K562 (cell line): Measurements from ENCODE around the gene RPEL1. TPM values are rescaled to one million over a fixed set of nuclear protein-coding genes. Genes with fewer than 3 reads are reported as not detected.
A peak's percentile ranks its signal among the peaks of the same experiment; 100 is the strongest.
"Not testable (repeated sequence)": the region's sequence is repeated elsewhere in the genome, so short reads cannot be mapped to it uniquely, and the experiment has no call there.

Experiments
- ATAC-seq: fragments of 200-7000 bp; cut with Tn5 transposase; 3 replicates; pipeline ENCODE4 v1.9.1; 2020; ENCODE audit warnings: moderate library complexity
- BruUV-seq: library from RNA; stranded (reverse); fragments of 400-500 nt; replicated peaks from 2 replicates; lab custom pipeline; 2021; lab: Mats Ljungman, UMichigan
- CTCF ChIA-PET: fragments of 300-600 bp; formaldehyde crosslinking; extraction: SDS; loops from one replicate; lab custom pipeline; 2021; ENCODE audit warnings: low intra/inter-chr PET ratio; lab: Yijun Ruan, JAX
- POLR2A ChIA-PET: fragments of 300-600, 350-650 bp; sonication (Branson Sonifier 250); formaldehyde crosslinking; extraction: SDS; loops from one replicate; lab custom pipeline; 2021; ENCODE audit warnings: antibody characterized with exemption, inconsistent platforms; lab: Yijun Ruan, JAX
- DNase-seq, 4 experiments: peaks; one replicate each; pipeline versions ENCODE4 v3.0.0 to v3.0.0-alpha.2; 2011 to 2018; ENCODE audit warnings: low spot score in 3 of 4, mixed read lengths in 3 of 4; ENCODE audit errors: extremely low read depth in 1 of 4
- FAIRE-seq: peaks from 2 replicates; lab custom pipeline; 2011; peaks lifted over from hg19 to GRCh38; lab: Jason Lieb, UNC
- H2AFZ ChIP-seq: 2 replicates; pipeline ENCODE4 v1.6.0; 2011; ENCODE audit warnings: low read depth, low read length, control low read depth, inconsistent platforms
- H3K27ac ChIP-seq: fragments of 200-600 bp; 3 replicates; pipeline ENCODE4 v1.8.0; 2011; ENCODE audit warnings: low read depth, mild to moderate bottlenecking, control low read depth, inconsistent platforms, low read length, moderate library complexity, mixed read lengths; ENCODE audit errors: extremely low read depth
- H3K27me3 ChIP-seq, 2 experiments: fragments of 300-600 bp in 1 of 2; 2 replicates in 1 of 2; 3 replicates in 1 of 2; pipeline versions ENCODE4 v1.6.0 to v1.8.0; 2011; ENCODE audit warnings: inconsistent platforms in 2 of 2, low read length in 2 of 2, mild to moderate bottlenecking in 1 of 2, mixed read lengths in 1 of 2, moderate library complexity in 1 of 2; ENCODE audit not compliant: control insufficient read depth in 2 of 2, insufficient read depth in 2 of 2
- H3K36me3 ChIP-seq: fragments of 300-600 bp; 3 replicates; pipeline ENCODE4 v1.8.0; 2011; ENCODE audit warnings: mild to moderate bottlenecking, low read length, inconsistent platforms; ENCODE audit not compliant: control insufficient read depth, insufficient read depth
- H3K4me1 ChIP-seq, 2 experiments: fragments of 200-600 bp in 1 of 2; replicated peaks in 1 of 2; 2 replicates in 1 of 2; 3 replicates in 1 of 2; pipeline versions ENCODE4 v1.5.1 to v1.8.0; 2011; ENCODE audit warnings: inconsistent platforms in 2 of 2, low read length in 2 of 2, mild to moderate bottlenecking in 1 of 2, mixed read lengths in 1 of 2, moderate library complexity in 1 of 2; ENCODE audit not compliant: control insufficient read depth in 2 of 2, insufficient read depth in 2 of 2
- H3K4me2 ChIP-seq: 2 replicates; pipeline ENCODE4 v1.6.1; 2011; ENCODE audit warnings: low read length, control low read depth, inconsistent platforms, mixed read lengths; ENCODE audit not compliant: insufficient read depth
- H3K4me3 ChIP-seq: fragments of 200-600 bp; sonication (generic), shearing (Covaris generic); 2 replicates; pipeline ENCODE4 v1.5.1; 2016; ENCODE audit warnings: control low read depth, inconsistent platforms
- H3K79me2 ChIP-seq: fragments of 200-600 bp; 3 replicates; pipeline ENCODE4 v1.8.0; 2011; ENCODE audit warnings: low read length, inconsistent platforms; ENCODE audit not compliant: control insufficient read depth, insufficient read depth
- H3K9ac ChIP-seq, 2 experiments: 2 replicates each; pipeline versions ENCODE4 v1.6.0 to v1.6.1; 2011; ENCODE audit warnings: low read depth in 2 of 2, low read length in 2 of 2, control low read depth in 1 of 2, inconsistent platforms in 1 of 2, mild to moderate bottlenecking in 1 of 2, mixed read lengths in 1 of 2; ENCODE audit not compliant: insufficient read depth in 1 of 2
- H3K9me1 ChIP-seq: one replicate; pipeline ENCODE4 v1.6.0; 2011; ENCODE audit warnings: inconsistent platforms, mild to moderate bottlenecking, low read length, moderate library complexity; ENCODE audit not compliant: control insufficient read depth, insufficient read depth
- H3K9me3 ChIP-seq: replicated peaks from 2 replicates; pipeline ENCODE4 v1.5.1; 2011; ENCODE audit warnings: low read depth, low read length, inconsistent platforms; ENCODE audit not compliant: control insufficient read depth, insufficient read depth
- H4K20me1 ChIP-seq: replicated peaks from 2 replicates; pipeline ENCODE4 v1.6.1; 2011; ENCODE audit warnings: low read length, inconsistent platforms, mixed read lengths; ENCODE audit not compliant: control insufficient read depth, insufficient read depth
- ATF3 ChIP-seq, 2 experiments: fragments of 450-650 bp in 1 of 2; sonication (generic) in 1 of 2; formaldehyde crosslinking in 1 of 2; IDR thresholded peaks in 1 of 2; conservative IDR thresholded peaks in 1 of 2; 2 replicates each; pipeline versions ENCODE4 v1.6.1 to v1.8.1; 2016 to 2023; ENCODE audit warnings: mild to moderate bottlenecking in 2 of 2, moderate library complexity in 2 of 2, inconsistent platforms in 1 of 2, missing genetic modification reagents in 1 of 2
- CBX3 ChIP-seq, 2 experiments: IDR thresholded peaks; 1 replicate in 1 of 2; 2 replicates in 1 of 2; pipeline ENCODE4 v1.6.1; 2012; ENCODE audit warnings: inconsistent platforms in 2 of 2, low read length in 2 of 2, borderline replicate concordance in 1 of 2, control low read depth in 1 of 2
- CBX5 ChIP-seq: IDR thresholded peaks from 2 replicates; pipeline ENCODE4 v1.6.1; 2014; ENCODE audit warnings: low read depth, borderline replicate concordance
- EP300 ChIP-seq: IDR thresholded peaks from 2 replicates; pipeline ENCODE4 v1.6.1; 2012; ENCODE audit warnings: low read length, improper control_type of control experiment
- TRIM24 ChIP-seq, 2 experiments: fragments of 450-650 bp; IDR thresholded peaks; 2 replicates each; pipeline ENCODE4 v1.6.1; 2016
- TRIM28 ChIP-seq: fragments of 450-650 bp; IDR thresholded peaks from 2 replicates; pipeline ENCODE4 v1.6.1; 2017
- ZNF280A ChIP-seq: fragments of 450-650 bp; IDR thresholded peaks from 2 replicates; pipeline ENCODE4 v1.6.1; 2018; ENCODE audit warnings: mild to moderate bottlenecking, low read depth; ENCODE audit not compliant: partially characterized antibody
- WGBS: fragments of 100-300 bp; shearing (Covaris generic); methylation state at CpG from one replicate; pipeline ENCODE4 v1.1.6; 2016; ENCODE audit warnings: low coverage, mixed read lengths; ENCODE audit not compliant: insufficient coverage; ENCODE audit errors: missing lambda C conversion rate; 5-methylcytosine and 5-hydroxymethylcytosine counted together
- in situ Hi-C: fragments of 300-500 bp; cut with MboI; formaldehyde crosslinking; loops from 4 replicates; pipeline ENCODE4 v1.15.0; 2018; ENCODE audit warnings: inconsistent platforms, mixed read lengths
- intact Hi-C: fragments of 100-400 bp; cut with micrococcal nuclease; formaldehyde crosslinking; loops from 2 replicates; pipeline ENCODE4 v1.14.2; 2022
- polyA plus RNA-seq, 8 experiments: library from polyadenylated mRNA; depleted of rRNA in 4 of 8; stranded (reverse) in 5 of 8; unstranded in 3 of 8; fragments of >200 nt; fragmentation: Nextera tagmentation in 2 of 8; fragmentation: Illumina TruSeq in 1 of 8; extraction: Ambion mirVana in 2 of 8; extraction: Trizol in 1 of 8; gene quantifications; 2 replicates each; pipeline versions ENCODE4 v1.2.1 to v1.2.3, GENCODE V29; 2011 to 2014; ENCODE audit warnings: inconsistent platforms in 1 of 8, missing spikeins in 1 of 8
- total RNA-seq, 7 experiments: library from RNA; depleted of rRNA in 6 of 7; stranded (reverse); fragments of >200 nt in 6 of 7; fragmentation: Illumina TruSeq in 2 of 7; extraction: Trizol in 2 of 7; gene quantifications; 2 replicates each; pipeline versions ENCODE4 v1.2.1 to v1.2.3, GENCODE V29; 2011 to 2021; ENCODE audit warnings: low replicate concordance in 1 of 7

RPEL1 gene
- total and polyA plus RNA-seq, 9 of the 15 experiments (the other 6 are each of a cell fraction or from before 2014, with no cell fraction given), result 0.04 to 0.15 (median 0.07) TPM; not detected in 4

- TF ChIP-seq ATF3 (IDR thresholded peaks at IDR 0.05) (no peak), ATF3 (CRISPR knock-in tag; conservative IDR thresholded peaks at IDR 0.05) (no peak)
Measured at GRCh38 chr10:103207141-103207540, 38.5 kb upstream of the RPEL1 start (continued).

- H3K9me1 ChIP-seq, BruUV-seq, ATAC-seq, intact Hi-C loops, DNase-seq, H3K4me1 ChIP-seq, H3K27me3 ChIP-seq, POLR2A ChIA-PET, H3K4me2 ChIP-seq, H3K36me3 ChIP-seq, H3K9me3 ChIP-seq, in situ Hi-C loops, CTCF ChIA-PET, H3K27ac ChIP-seq, H3K4me3 ChIP-seq, H2AFZ ChIP-seq, FAIRE-seq, H3K79me2 ChIP-seq, H4K20me1 ChIP-seq, H3K9ac ChIP-seq: not testable (repeated sequence)
- WGBS, result 83% methylated on average over 1 of the region's 3 CpGs
Measured at GRCh38 chr10:103207643-103208042, 38.0 kb upstream of the RPEL1 start.

- CTCF ChIA-PET, H3K4me2 ChIP-seq, H3K27ac ChIP-seq, H3K9ac ChIP-seq, H2AFZ ChIP-seq, H3K9me1 ChIP-seq, in situ Hi-C loops, ATAC-seq, H3K36me3 ChIP-seq, H4K20me1 ChIP-seq, H3K9me3 ChIP-seq, H3K4me3 ChIP-seq, POLR2A ChIA-PET, BruUV-seq, H3K79me2 ChIP-seq, intact Hi-C loops, H3K27me3 ChIP-seq, DNase-seq, FAIRE-seq, H3K4me1 ChIP-seq: not testable (repeated sequence)
- WGBS, result 15% methylated on average over 4 of the region's 4 CpGs
- TF ChIP-seq EP300 (peak; percentile 18; the same call in 1 of the 2 replicates), CBX3 (IDR thresholded peaks at IDR 0.05; ENCODE audit: borderline replicate concordance in 1 of 2, low read length in 2 of 2) (peak in 1 of 2 experiments; percentile 50; a peak in 1 of 3 replicates), TRIM28 (peak; percentile 96), ZNF280A (peak; percentile 70), CBX5 (peak; percentile 76), TRIM24 (IDR thresholded peaks at IDR 0.05) (0 out of 4 replicates have a peak, but pooled peaks of 1 of the 2 experiments have one; percentile 53)
Measured at GRCh38 chr10:103210262-103210661, 35.4 kb upstream of the RPEL1 start.
